AG09319 (cell line): ENCODE results near the gene LRTM1.

Experiments
- DNase-seq: peaks from one replicate; pipeline ENCODE4 v3.0.0-alpha.2; 2010; ENCODE audit warnings: low read depth; ENCODE audit errors: extremely low read depth
- CTCF ChIP-seq: IDR thresholded peaks from 2 replicates; pipeline ENCODE4 v1.5.1; 2011; ENCODE audit warnings: low read depth, mild to moderate bottlenecking, inconsistent platforms, low read length, moderate library complexity

Gene LRTM1

DNA sequence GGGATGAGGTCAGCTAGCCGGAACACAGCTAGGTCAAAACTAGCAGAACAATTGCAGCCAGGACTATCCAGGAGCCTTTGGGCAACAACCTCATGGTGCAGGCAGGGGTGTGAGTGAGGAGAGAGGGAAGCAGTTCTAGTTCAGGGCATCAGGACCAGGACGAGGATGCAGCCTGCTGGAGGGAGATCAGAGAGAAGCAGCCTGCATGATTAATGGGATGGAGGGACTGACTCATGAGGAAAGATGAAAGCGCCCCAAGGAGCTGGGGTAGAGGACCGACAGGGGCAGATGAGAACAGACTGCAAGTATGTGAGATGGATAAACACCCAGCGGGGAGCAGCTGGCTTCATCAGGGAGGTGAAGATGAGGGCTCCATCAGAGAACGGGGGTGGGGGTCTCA is 37.9 kb upstream of the LRTM1 start:
- DNase-seq = no peak
- TF ChIP-seq CTCF = no peak

DNA sequence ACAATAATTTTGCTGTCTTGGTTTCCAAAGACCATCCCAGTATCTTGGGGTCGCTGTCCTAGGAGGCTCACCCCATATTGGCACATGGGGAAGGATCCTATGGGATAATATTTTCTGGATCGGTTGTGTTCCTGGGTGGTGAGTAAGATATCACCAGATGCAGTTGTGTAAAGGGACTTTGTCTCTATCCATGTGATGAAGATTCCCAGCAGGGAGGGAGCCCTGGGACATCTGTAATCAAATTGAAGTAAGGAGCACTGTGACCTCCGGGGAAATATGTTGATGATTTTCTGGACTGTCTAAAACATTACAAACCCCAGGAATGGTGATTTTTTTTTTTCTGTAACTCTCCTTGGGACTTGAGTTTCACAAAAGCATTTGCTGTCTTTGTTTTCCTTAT is 36.2 kb upstream of the LRTM1 start:
- no peak for TF ChIP-seq CTCF
- DNase-seq = no peak

DNA sequence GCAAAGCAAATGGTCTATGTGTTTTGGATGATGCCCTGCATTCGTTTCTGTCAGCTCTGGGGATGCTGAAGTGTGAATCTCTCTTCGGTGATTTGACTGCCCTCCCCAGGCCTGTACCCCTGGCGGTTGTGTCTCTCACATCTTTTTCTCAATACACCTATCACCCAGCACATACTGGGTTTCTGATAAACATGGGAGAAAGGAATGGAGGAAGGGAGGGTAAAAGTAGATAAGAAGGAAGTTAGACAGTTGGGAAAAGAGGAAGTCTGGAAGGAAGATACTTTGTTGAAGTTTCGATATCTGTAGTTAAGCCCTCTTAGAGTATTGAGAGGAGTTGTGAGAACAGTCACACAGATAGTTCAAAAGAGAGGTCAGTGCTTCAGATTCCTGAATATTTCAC is 35.8 kb upstream of the LRTM1 start:
- DNase-seq = no peak
- no peak for TF ChIP-seq CTCF

DNA sequence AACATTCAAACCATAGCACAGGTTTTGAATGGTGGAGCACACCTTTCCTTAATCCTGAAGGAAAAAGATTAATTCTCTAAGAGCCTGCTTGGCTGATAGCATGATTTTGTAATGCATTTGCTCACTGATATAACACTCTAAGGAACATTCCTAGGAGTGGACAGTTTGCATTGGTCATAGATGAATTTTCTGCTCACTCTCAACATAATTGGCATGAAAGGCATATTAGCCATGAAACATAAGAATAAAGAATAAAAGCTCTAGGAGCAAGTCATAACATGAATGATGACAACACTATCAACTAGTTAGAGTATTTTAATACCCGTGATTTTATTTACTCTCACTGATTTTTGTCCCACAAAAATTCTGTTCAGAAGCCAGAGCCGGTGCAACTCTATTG is 34.3 kb upstream of the LRTM1 start:
- TF ChIP-seq CTCF = no peak
- DNase-seq = no peak

DNA sequence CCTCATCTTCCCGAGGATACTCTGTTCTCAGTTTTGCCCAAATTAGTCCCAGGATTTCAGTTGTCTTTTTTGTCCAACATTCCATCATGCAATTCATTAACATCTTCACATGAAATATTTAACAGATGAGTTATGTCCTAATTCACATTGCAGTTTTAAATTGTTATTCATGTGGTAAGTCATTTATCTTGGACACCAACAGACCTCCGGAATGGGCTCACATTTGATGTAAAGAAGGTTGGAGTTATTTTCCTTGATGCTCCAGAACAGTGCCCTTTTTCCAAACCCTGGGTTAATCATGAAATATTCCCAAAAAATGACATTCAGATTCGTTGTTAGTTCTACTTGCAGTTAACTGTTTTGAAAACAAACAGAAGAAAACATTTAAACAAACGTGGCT is 32.8 kb upstream of the LRTM1 start:
- no peak for DNase-seq
- no peak for TF ChIP-seq CTCF

DNA sequence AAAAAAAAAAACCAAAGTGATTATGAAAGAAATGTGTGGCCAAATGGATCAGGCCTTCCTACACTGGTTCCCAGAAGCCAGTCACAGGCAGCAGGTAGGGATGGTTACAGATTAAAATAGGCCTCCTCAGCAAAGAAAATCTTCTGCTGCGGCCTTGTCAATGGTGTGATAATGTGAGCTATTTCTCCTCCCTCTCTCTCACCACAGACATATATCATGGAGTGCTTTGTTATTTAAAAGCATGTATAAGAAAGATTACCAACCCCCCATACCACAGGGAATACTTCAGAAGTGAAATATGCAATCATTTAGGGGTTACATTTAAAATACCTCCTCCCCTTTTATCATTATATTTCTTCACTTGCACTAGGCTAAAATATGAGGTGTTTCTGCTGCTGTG is 32.2 kb upstream of the LRTM1 start:
- TF ChIP-seq CTCF = no peak
- DNase-seq = no peak

- no peak for TF ChIP-seq CTCF
- no peak for DNase-seq
Observed at GRCh38 chr3:54957711-54958110, 29.9 kb upstream of the LRTM1 start.
